HG02571 (cell line): ENCODE results near the gene EDN1.
"Not testable (repeated sequence)": the region's sequence is repeated elsewhere in the genome, so short reads cannot be mapped to it uniquely, and the experiment has no call there.

Experiments used
- ATAC-seq: cut with Tn5 transposase; IDR thresholded peaks from one replicate; pipeline ENCODE4 v1.9.1; 2021; ENCODE audit warnings: mild to moderate bottlenecking, moderate library complexity; ENCODE audit not compliant: unreplicated experiment

Gene EDN1

GRCh38 chr6:12324099-12324498, 33.9 kb downstream of the EDN1 start:
- ATAC-seq = no peak

GRCh38 chr6:12324748-12325147, 34.6 kb downstream of the EDN1 start:
- no peak for ATAC-seq

- no peak for ATAC-seq
Measured at GRCh38 chr6:12325872-12326271, 35.7 kb downstream of the EDN1 start.

- ATAC-seq = no peak
Measured at GRCh38 chr6:12327391-12327790, 37.2 kb downstream of the EDN1 start.

GRCh38 chr6:12327988-12328387, 37.8 kb downstream of the EDN1 start:
- ATAC-seq = no peak

GRCh38 chr6:12328701-12329100, 38.5 kb downstream of the EDN1 start:
- ATAC-seq = no peak

GRCh38 chr6:12331474-12331873, 41.3 kb downstream of the EDN1 start:
- no peak for ATAC-seq

GRCh38 chr6:12331951-12332749, 42.0 kb downstream of the EDN1 start:
- no peak for ATAC-seq

- not testable (repeated sequence) for ATAC-seq
Measured at GRCh38 chr6:12332750-12333079, 42.6 kb downstream of the EDN1 start.

- ATAC-seq = no peak
Measured at GRCh38 chr6:12333128-12333527, 43.0 kb downstream of the EDN1 start.

GRCh38 chr6:12334526-12335130, 44.5 kb downstream of the EDN1 start:
- no peak for ATAC-seq

GRCh38 chr6:12335131-12335527, 45.0 kb downstream of the EDN1 start:
- peak; percentile 56 for ATAC-seq

- ATAC-seq = no peak
Measured at GRCh38 chr6:12335717-12336116, 45.6 kb downstream of the EDN1 start.

- peak; percentile 52 for ATAC-seq
Measured at GRCh38 chr6:12336121-12336971, 46.2 kb downstream of the EDN1 start.

GRCh38 chr6:12339022-12339421, 48.9 kb downstream of the EDN1 start:
- ATAC-seq = no peak

GRCh38 chr6:12339808-12340487, 49.8 kb downstream of the EDN1 start:
- no peak for ATAC-seq

GRCh38 chr6:12340488-12340818, 50.3 kb downstream of the EDN1 start:
- no peak for ATAC-seq

GRCh38 chr6:12342664-12343063, 52.5 kb downstream of the EDN1 start:
- no peak for ATAC-seq

- ATAC-seq = no peak
Measured at GRCh38 chr6:12343122-12343439, 52.9 kb downstream of the EDN1 start.

- ATAC-seq = no peak
Measured at GRCh38 chr6:12343440-12344162, 53.4 kb downstream of the EDN1 start.

- ATAC-seq = no peak
Measured at GRCh38 chr6:12344296-12344695, 54.1 kb downstream of the EDN1 start.
